GM23338 (cell line): ENCODE measurements around the gene TCTA. TPM values are rescaled to one million over a fixed set of nuclear protein-coding genes. Genes with fewer than 3 reads are reported as not detected.

Experiments used
- ATAC-seq: fragments of 200-7000 bp; cut with Tn5 transposase; 3 replicates; pipeline ENCODE4 v1.9.1; 2020
- DNase-seq: peaks from one replicate; pipeline ENCODE4 v3.0.0-alpha.2; 2015; ENCODE audit warnings: low spot score
- H2AFZ ChIP-seq: fragments of 200-600 bp; sonication (generic); 2 replicates; pipeline ENCODE4 v1.8.0; 2016; ENCODE audit warnings: antibody characterized with exemption, mild to moderate bottlenecking, moderate library complexity
- H3F3A ChIP-seq: fragments of 200-600 bp; sonication (generic); replicated peaks from 2 replicates; pipeline ENCODE4 v1.8.0; 2017; ENCODE audit warnings: antibody characterized with exemption, mixed run types, low read depth
- H3K27ac ChIP-seq: fragments of 200-600 bp; sonication (generic); 2 replicates; pipeline ENCODE4 v1.6.1; 2016; ENCODE audit warnings: low read depth
- H3K27me3 ChIP-seq: fragments of 200-600 bp; sonication (generic); 2 replicates; pipeline ENCODE4 v1.8.0; 2016; ENCODE audit warnings: mild to moderate bottlenecking, mixed run types, moderate library complexity; ENCODE audit not compliant: insufficient read depth
- H3K36me3 ChIP-seq: fragments of 200-600 bp; sonication (generic); 2 replicates; pipeline ENCODE4 v1.8.0; 2016; ENCODE audit warnings: mild to moderate bottlenecking; ENCODE audit not compliant: insufficient read depth
- H3K4me1 ChIP-seq: fragments of 200-600 bp; sonication (generic); 2 replicates; pipeline ENCODE4 v1.8.0; 2016; ENCODE audit warnings: mild to moderate bottlenecking, moderate library complexity; ENCODE audit not compliant: insufficient read depth
- H3K4me2 ChIP-seq: fragments of 200-600 bp; sonication (generic); 2 replicates; pipeline ENCODE4 v1.7.1; 2017; ENCODE audit warnings: mixed run types
- H3K4me3 ChIP-seq: fragments of 200-600 bp; sonication (generic); 2 replicates; pipeline ENCODE4 v1.6.1; 2016; ENCODE audit warnings: mixed run types
- H3K79me2 ChIP-seq: fragments of 200-600 bp; sonication (generic); replicated peaks from 2 replicates; pipeline ENCODE4 v1.8.0; 2017; ENCODE audit warnings: mild to moderate bottlenecking; ENCODE audit not compliant: insufficient read depth
- H3K9me2 ChIP-seq: fragments of 200-600 bp; sonication (generic); 2 replicates; pipeline ENCODE4 v1.8.0; 2017; ENCODE audit not compliant: insufficient read depth
- H4K20me1 ChIP-seq: fragments of 200-600 bp; sonication (generic); replicated peaks from 2 replicates; pipeline ENCODE4 v1.8.0; 2017; ENCODE audit warnings: mild to moderate bottlenecking; ENCODE audit not compliant: insufficient read depth
- H3K27ac Mint-ChIP-seq: 2 replicates; pipeline ENCODE4 v1.8.0; 2020; ENCODE audit warnings: inconsistent platforms, mild to moderate bottlenecking, moderate library complexity, mixed read lengths
- H3K27me3 Mint-ChIP-seq: 3 replicates; pipeline ENCODE4 v1.8.0; 2022; ENCODE audit warnings: low read depth, mild to moderate bottlenecking, moderate library complexity, mixed read lengths, inconsistent platforms; ENCODE audit not compliant: insufficient read depth, poor library complexity
- H3K36me3 Mint-ChIP-seq: 3 replicates; pipeline ENCODE4 v1.8.0; 2021; ENCODE audit warnings: low read depth, mild to moderate bottlenecking, inconsistent platforms, moderate library complexity, mixed read lengths
- H3K4me1 Mint-ChIP-seq: 3 replicates; pipeline ENCODE4 v1.8.0; 2020; ENCODE audit warnings: mild to moderate bottlenecking, inconsistent platforms, mixed read lengths
- H3K4me3 Mint-ChIP-seq: 3 replicates; pipeline ENCODE4 v1.8.0; 2021; ENCODE audit warnings: moderate library complexity, mild to moderate bottlenecking, inconsistent platforms, mixed read lengths
- H3K9me3 Mint-ChIP-seq: 3 replicates; pipeline ENCODE4 v1.8.0; 2020; ENCODE audit warnings: moderate library complexity, mild to moderate bottlenecking, inconsistent platforms, mixed read lengths
- CREB1 ChIP-seq: fragments of 250-450 bp; sonication (Bioruptor Pico); IDR thresholded peaks from 2 replicates; pipeline ENCODE4 v1.5.0; 2020; ENCODE audit warnings: low read depth, mild to moderate bottlenecking, moderate library complexity
- ETS1 ChIP-seq: IDR thresholded peaks from 2 replicates; pipeline ENCODE4 v1.6.1; 2016; ENCODE audit warnings: antibody characterized with exemption
- EZH2 ChIP-seq: fragments of 200-600 bp; sonication (generic); IDR thresholded peaks from one replicate; pipeline ENCODE4 v1.8.0; 2017; ENCODE audit warnings: antibody characterized with exemption, mild to moderate bottlenecking, low read depth; ENCODE audit not compliant: unreplicated experiment
- POLR2AphosphoS5 ChIP-seq: IDR thresholded peaks from 2 replicates; pipeline ENCODE4 v1.6.1; 2016; ENCODE audit warnings: antibody characterized with exemption, low read depth
- REST ChIP-seq: IDR thresholded peaks from one replicate; pipeline ENCODE4 v1.6.1; 2018; ENCODE audit warnings: antibody characterized with exemption; ENCODE audit not compliant: unreplicated experiment
- ZNF462 ChIP-seq: fragments of 250-450 bp; sonication (Bioruptor Pico); IDR thresholded peaks from 2 replicates; pipeline ENCODE4 v1.5.0; 2020; ENCODE audit warnings: mild to moderate bottlenecking, moderate library complexity
- polyA plus RNA-seq: library from polyadenylated mRNA; unstranded; fragments of >200 nt; fragmentation: Nextera tagmentation; extraction: Ambion mirVana; gene quantifications from 2 replicates; pipeline ENCODE4 v1.2.1, GENCODE V29; 2016
- total RNA-seq: library from RNA; depleted of rRNA; stranded (reverse); fragments of >200 nt; shearing (Covaris generic); gene quantifications from 2 replicates; pipeline ENCODE4 v1.2.3, GENCODE V29; 2014

Gene TCTA
- total and polyA plus RNA-seq, 2 experiments from 2014 or later, result 4.0 to 5.0 TPM

- Histone ChIP-seq H3K9me2 (no peaks in the 10 kb centered on the region), H3K36me3 (no peaks in the 10 kb centered on the region; the same call in 1 of the 2 replicates), H3K27me3 (no peaks in the 10 kb centered on the region), H2AFZ (no peak overlapping the region), H4K20me1 (peaks cover 66% of the 10 kb centered on the region), H3K4me2 (no peak overlapping the region), H3K79me2 (peaks cover 100% of the 10 kb centered on the region), H3F3A (peaks cover 20% of the 10 kb centered on the region; the same call in 1 of the 2 replicates), H3K4me1 (peaks cover 4% of the 10 kb centered on the region; the same call in 1 of the 2 replicates), H3K27ac (no peak overlapping the region), H3K4me3 (no peak overlapping the region)
- H3K9me3 Mint-ChIP-seq, result no peaks in the 10 kb centered on the region; the same call in 2 of the 3 replicates
- no peak overlapping the region for H3K4me3 Mint-ChIP-seq
- peaks cover 42% of the 10 kb centered on the region for H3K36me3 Mint-ChIP-seq
- TF ChIP-seq POLR2AphosphoS5 (no peak), ZNF462 (no peak), EZH2 (no peak), ETS1 (no peak), REST (no peak), CREB1 (CRISPR knock-in tag) (no peak)
- no peak overlapping the region for H3K27ac Mint-ChIP-seq
- DNase-seq (no peak), ATAC-seq (no peak)
- peaks cover 18% of the 10 kb centered on the region for H3K4me1 Mint-ChIP-seq
- peaks cover 6% of the 10 kb centered on the region for H3K27me3 Mint-ChIP-seq
Observed at GRCh38 chr3:49399461-49399860, 12.8 kb upstream of the TCTA start.
